ENCODE results near the gene DNAH17.

GRCh38 chr17:78488867-78489634 is 88.1 kb downstream of the DNAH17 start:
- no peak for TF ChIP-seq CTCF (IDR thresholded peaks at IDR 0.05; ENCODE audit: low read depth, low read length, poor library complexity, severe bottlenecking)
- no peak for TF ChIP-seq EZH2phosphoT487 (IDR thresholded peaks at IDR 0.05; ENCODE audit: borderline replicate concordance, low read length)

All from DOHH2 (cell line).